Measurements from ENCODE around the gene DNAJC16.

DNAJC16 gene

GRCh38 chr1:15620902-15621682 is 94.4 kb downstream of the DNAJC16 start:
- no peak for DNase-seq (ENCODE audit: low read depth in 3 of 3)

- no peak for DNase-seq (ENCODE audit: low read depth in 3 of 3)
These were observed 95.3 kb downstream of the DNAJC16 start for GRCh38 chr1:15621975-15622374.

- no peak for DNase-seq (ENCODE audit: low read depth in 3 of 3)
These were observed 96.2 kb downstream of the DNAJC16 start for GRCh38 chr1:15622712-15623373.

- DNase-seq (ENCODE audit: low read depth in 3 of 3), result no peak
These were observed 96.8 kb downstream of the DNAJC16 start for GRCh38 chr1:15623435-15623834.

- no peak for DNase-seq (ENCODE audit: low read depth in 3 of 3)
These were observed 97.6 kb downstream of the DNAJC16 start for GRCh38 chr1:15624133-15624714.

GRCh38 chr1:15625056-15625917 is 98.6 kb downstream of the DNAJC16 start:
- no peak for DNase-seq (ENCODE audit: low read depth in 3 of 3)
